Stimulated activated naive CD8-positive, alpha-beta T cell treated with anti-CD3 and anti-CD28 coated beads, Interleukin-15, Interleukin-2, amounts not matched to agents 100 U/mL and 50 U/mL, for 24 hours (primary cell): ENCODE data around the gene COL16A1.
A peak's percentile ranks its signal among the peaks of the same experiment; 100 is the strongest.

ENCODE experiments used
- ATAC-seq: fragments of 150-1000 bp; cut with Tn5 transposase; one replicate; pipeline ENCODE4 v1.10.0; 2021
- DNase-seq: peaks from one replicate; pipeline ENCODE4 v3.0.0; 2021

The COL16A1 gene

DNA sequence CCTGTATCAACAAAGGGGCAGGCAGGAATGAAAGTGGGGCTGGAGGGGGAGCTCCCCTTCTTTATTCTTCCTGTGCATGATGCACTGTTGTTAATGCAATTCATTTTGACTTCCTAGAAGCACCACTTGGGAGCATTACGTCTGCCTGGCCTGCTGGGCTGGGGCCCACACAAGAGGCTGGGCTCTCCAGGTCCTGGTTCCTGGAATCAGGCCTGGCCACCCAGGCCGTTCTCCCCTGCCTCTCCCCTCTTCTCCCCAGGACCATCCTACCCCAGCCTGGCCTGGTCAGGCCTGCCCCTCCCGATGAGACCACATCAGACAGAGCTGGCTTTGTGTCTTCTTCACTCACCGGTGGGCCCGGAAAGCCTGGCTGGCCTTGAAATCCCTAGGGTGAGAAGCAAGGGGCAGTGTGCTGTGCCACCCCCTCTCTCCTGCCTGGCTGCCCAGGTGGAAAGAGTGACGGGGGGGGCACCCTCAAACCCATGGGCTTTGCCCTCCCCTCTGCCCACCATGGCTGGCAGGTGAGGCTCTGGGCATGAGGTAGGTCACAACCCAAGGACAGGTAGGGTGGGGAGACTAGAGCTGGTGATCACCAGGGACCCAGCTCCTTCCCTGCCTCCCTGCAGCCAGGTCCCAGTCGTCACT, 38.5 kb downstream of the COL16A1 start:
- DNase-seq (no peak), ATAC-seq (no peak)

DNA sequence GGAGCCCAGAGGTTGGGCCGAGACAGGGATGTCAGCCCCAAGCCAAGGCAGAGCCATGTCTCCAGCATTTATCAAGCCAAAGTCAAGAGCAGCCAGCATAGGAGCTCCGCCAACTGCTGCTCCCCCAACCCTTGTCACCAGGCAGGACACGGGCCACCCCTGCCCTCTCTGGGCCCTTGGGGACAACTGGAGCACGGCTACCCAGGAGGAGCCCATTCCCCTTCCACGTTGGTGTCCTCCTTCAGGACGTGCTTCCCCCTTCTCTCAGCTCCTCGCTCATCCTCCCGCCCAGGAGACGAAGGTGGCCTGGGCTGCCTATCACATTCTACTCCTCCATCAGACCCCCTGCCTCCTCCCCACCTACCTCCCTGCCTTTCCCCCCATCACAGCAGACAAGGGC, 39.3 kb downstream of the COL16A1 start:
- ATAC-seq (no peak), DNase-seq (no peak)

DNA sequence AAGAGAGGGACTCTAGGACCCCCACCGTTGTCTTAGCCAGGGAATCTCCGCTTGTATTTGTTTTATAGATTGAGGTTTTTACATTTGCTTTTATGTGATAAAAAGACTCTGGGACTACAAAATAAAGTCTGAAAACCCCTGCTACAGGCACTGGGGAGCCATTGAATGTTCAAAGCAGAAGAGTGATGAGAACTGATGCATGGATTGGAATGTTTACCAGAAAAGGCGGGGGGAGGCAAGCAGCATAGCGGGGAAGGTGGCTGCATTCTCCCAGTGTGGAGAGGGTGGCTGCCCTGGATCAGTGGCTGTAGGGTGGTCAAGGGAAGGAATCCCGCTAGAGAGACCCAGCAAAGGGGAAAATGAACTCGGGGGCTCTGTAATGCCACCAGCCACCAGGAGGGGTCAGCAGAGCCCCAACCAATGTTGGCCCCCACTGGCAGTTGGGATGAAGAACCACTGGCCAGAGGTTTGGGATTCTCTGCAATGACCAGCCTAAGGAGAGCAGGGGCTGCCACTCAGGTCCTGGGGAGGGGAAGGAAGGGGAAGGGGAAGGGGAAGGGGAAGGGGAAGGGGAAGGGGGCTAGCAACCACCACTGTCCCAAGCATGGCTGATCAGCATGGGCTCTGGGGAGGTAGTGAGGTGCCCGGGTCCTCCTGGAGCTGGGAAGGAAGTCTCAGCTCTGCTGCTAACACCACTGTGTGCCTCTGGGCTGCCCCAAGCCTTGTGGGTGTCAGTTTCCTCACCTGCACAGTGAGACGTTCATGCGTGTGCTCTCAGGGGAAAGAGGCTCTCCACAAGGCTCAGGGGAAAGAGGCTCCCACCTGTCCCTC, 40.0 kb downstream of the COL16A1 start:
- ATAC-seq (no peak), DNase-seq (peak; percentile 74)

DNA sequence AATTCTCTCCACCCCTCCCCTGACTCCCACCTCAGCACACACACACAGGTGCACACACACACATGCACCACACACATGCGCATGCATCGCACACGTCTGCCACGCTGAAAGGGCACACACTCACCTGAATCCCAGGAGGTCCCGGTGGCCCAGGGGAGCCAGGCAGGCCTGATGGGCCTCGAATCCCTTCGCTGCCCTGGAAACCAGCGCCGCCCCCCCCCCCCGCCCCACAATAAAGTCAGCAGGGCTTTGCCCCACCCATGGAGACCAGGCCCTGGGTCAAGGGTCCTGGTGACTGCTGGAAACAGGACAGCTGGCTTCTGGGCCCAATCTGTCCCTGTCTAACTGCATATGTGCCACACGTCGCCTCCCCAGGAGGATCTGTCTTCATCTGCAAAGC, 41.4 kb downstream of the COL16A1 start:
- DNase-seq (no peak), ATAC-seq (no peak)

DNA sequence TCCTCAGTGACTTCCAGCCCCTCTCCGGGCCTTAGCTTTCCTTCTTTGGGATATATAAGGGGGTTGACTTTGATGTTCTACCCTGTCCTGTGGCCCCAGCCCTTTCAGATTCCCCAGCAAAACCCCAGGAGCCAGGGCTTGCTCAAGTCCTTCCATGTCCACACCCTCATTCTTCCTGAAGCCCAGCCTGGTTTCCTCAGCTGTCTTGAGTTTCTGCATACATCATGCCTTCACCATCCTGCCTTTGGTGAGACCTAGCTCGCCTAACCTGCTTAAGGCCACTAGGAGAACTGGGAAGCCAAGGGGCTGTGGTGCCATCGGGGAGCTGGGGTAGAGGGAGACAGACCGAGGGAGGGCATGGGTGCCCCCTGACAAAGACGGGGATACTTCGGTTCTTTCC, 42.0 kb downstream of the COL16A1 start:
- DNase-seq (no peak), ATAC-seq (no peak)

DNA sequence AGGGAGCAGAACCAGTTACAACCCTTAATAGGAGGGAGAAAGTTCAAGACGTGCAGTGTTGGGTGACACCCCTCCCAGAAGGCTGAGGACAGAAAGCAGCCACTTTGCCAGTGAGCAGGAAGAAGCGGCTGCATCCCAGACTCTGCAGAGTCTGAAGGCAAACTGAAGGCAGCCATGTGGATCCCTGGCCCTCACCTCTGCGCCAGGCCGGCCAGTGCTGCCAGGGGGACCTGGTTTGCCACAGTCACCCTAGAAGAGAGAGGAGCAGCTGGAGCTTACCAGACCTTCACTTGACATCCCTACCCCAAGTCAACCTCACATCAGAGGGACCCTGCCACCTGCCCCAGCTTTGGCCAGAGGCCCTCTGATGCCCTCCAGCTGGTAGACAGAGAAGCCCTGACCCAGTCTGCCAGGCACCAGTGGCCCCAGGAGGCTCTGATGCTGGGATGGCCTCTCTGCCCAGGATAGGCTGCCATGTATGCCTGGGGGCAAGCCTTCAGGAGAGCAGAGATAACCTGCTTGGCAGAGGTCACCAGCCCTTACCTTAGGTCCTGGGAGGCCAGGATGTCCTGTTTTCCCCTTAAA, 42.9 kb downstream of the COL16A1 start:
- DNase-seq (no peak), ATAC-seq (no peak)

DNA sequence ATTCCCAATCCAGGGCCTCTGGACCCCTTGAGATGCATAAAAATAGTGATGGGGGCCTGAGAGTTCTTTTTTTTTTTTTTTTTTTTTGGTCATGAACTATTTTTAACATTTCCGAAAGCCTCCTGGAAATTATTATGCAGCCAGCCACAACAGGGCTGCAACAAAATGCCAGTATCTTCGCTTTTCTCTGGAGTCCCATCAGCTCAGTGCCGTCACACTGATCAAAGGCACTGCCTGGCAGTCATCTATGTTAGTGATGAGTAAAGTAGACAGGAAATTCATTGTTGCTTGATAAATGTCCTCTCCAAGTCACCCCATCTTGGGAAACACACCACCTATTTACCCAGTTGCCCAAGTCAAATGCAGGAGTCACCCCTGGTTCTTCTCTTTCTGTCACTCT, 43.9 kb downstream of the COL16A1 start:
- DNase-seq: no peak
- no peak for ATAC-seq

DNA sequence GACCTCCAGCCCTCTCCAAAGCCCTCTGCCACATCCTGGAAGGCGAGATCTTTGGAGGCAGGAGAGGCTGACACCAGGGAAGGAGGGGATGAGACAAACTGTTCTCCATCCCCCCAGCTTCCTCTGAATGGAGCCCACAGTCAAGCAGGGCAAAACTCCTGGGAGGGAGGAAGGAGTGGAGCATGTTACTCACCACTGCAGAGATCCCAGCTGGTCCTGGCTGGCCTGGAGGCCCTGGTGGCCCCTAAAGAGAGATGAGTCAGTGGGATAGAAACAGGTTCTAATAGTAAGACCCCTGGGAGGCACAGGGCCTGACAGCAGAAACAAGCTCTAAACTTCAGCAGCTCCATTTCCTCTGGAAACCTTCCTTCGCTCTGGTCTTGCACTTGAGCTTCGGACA, 45.1 kb downstream of the COL16A1 start:
- no peak for DNase-seq
- ATAC-seq: no peak

DNA sequence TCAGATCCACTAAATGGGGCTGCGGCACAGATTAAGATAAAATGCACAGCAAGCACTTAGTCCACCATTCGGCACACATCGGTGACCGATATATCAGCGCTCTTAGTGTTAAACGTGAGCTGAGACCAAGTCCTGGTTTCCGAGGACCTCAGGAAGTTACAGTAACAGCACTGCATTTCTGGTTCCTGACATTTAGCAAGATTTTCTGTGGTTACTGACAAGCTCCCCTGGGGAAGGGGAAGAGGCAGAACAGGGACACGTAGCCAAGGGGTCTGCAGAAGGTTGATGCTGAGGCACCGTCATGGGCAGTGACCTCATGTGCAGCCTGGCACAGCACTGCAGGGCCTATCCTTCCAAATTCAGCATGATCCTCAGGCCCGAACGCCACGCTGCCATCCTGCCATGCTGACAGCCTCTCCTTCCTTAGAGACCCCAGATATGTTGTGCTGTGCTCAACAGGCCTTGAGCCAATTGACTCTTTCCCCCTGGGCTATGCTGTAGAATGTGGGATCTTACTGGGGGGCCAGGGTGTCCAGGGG, 45.8 kb downstream of the COL16A1 start:
- DNase-seq (no peak), ATAC-seq (no peak)

DNA sequence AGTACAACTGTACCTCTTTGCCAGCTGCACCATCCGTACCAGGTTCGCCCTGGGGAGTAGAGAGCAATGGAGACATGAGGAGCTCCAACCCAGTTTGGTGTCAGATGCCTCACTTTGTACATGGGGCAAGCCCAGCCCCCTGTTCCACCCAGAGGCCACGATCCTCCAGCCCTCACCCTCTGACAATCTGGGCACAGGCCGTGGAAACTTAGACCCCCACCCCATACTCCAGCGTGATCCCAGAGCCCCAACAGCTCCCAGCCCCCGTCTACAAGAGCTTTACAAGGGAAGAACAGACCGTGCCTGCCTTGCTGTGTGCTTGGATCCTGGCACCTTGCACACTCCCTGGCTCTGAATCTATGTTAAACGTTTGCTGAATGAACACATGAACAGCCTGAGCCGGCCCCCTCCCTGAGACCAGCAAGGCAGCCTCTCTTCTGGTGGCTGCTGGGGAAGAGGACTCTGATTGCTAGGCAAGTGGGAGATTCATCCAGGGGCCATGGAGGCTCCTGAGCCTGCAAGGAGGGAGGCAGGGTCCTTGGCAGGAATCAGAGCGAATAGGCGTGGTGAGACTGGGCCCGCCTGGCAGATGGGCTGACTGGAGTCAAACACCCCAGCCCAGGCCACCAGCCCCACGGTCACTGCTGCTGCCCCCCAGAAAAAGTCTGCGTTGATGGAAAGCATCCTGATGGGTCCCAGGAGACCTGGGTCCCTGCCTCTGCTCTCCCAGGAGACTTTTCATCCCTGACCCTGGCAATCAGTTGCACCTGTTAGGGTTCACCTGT, 46.6 kb downstream of the COL16A1 start:
- ATAC-seq: no peak
- DNase-seq: no peak

DNA sequence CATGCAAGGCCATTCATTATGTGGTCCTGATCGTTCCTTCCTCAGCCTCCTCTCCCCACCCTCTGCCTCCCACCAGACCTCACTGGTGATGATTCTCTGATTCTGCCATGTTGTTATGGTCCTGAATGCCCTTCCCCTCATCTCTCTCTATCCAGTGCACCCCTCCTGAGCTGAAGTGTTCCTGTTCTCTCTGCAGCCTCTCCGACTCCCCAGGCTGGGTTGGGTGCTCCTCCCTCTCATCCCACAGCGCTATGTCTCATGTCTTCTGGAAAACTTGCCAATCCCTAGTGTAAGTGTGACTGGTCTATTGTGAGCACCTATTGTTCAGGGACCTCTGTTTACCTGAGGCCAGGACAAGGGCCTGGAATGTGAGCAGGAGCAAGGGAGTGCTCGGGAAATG, 48.1 kb downstream of the COL16A1 start:
- ATAC-seq (no peak), DNase-seq (no peak)

DNA sequence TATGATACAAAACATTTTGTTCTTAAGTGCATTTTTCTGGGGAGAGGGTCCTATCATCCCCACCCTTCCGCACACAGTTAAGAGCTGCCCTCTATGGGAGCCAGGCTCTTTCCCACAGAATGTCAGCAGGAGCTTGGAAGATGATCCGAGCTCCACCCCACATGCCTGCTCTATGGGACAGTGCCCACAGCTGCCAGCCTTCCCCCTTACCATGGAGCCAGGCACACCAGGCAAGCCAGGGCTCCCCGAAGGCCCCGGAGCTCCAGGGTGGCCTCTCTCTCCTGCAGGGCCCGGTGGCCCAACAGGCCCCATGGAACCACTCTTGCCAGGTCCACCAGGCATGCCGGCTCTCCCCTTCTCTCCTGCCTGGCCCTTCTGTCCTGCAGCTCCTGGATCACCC, 48.7 kb downstream of the COL16A1 start:
- ATAC-seq (no peak), DNase-seq (no peak)

DNA sequence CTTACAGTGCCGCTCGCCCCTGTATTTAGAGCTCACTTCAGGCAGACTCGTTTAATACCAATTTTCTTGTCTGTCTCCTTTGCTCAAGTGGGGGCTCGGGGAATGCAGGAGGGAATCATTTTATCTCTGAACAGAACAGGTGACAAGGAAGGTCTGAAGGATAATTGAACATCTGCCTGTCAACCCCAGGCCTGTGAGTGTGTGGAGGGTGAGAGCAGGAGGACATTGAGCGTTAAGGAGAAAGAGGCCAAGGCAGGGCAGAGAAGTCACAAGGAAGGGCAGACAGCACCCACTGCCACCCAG, 49.4 kb downstream of the COL16A1 start:
- ATAC-seq (no peak), DNase-seq (no peak)

DNA sequence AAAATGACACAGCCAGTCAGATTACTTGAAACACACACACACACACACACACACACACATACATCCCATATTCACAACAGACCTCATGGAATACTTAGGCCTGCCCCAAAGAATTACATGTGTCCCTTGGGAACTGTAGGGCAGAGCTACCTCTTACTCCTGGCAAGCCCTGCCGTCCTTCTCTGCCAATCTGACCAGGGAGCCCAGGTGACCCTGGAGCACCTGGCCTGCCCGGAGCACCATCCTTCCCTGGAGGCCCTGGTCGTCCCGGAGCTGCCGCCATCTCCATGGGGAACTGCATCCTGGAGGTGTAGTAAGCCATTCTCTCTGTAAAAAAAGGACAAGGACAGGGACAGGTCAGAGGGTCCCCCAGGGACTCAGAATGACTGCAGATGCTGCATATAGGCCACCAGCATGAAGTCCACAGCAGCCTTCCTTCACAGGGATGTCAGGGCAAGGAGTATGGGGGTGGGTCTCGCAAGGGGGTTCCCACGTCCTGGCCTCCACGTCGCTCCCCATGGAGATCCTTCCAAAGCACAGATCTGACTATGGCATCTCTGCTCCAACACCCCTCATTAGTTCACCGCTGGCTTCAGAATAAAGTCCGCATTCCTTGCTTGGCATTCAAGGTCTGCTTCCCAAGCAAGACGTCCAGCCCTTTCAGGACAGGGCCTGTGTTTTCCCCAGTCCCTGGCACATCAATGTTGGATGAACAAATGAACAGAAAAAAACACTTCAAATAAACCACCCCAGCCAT, 49.9 kb downstream of the COL16A1 start:
- DNase-seq (no peak), ATAC-seq (no peak)

DNA sequence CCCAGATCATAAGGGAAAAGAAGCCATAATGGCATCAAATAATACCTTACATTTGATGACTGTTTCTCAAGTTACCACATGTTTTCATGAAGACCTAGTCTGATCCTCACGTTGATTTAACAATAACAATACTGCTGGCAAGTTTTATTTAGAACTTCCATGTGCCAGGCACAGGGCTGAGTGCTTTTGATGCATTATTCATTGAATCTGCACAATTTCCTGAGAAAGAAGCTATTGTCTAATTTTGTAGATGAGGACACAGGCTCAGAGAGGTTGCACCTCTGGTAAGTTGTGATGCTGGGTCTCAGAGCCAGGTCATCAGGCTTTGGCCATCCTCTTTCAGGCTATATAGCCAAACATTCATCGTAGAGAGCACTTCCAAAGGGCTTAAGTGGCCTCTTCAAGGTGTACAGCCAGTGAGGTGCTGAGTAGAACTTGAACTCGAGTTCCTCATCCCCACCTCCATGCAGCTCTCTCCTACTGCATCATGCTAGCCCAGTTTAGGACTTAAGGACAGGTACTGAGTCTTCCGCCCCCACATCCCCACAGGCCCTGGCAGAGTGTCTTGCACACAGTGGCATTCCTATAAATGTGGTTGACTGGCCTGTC, 50.8 kb downstream of the COL16A1 start:
- no peak for ATAC-seq

DNA sequence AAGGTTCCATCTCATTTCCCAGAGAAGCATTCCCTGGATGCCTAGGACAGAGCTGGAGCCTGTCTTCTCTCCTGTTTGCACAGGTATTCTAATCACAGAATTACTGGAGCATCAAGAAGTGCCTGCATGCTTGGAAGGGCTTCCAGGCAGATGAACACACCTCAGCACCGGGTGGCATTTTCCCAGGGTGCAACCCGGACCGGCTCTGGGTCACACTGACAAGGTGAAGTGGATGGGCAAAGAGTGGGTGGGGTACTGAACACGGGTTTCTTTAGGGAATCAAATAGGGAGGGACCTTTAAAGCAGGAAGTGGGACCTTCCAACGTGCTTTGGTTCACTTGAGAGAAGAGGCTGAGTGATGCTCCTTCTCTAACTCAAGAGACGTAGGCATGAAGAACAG, 52.1 kb downstream of the COL16A1 start:
- DNase-seq (no peak), ATAC-seq (no peak)

More for the DNA sequence above, 50.8 kb downstream of the COL16A1 start:
- no peak for DNase-seq

DNA sequence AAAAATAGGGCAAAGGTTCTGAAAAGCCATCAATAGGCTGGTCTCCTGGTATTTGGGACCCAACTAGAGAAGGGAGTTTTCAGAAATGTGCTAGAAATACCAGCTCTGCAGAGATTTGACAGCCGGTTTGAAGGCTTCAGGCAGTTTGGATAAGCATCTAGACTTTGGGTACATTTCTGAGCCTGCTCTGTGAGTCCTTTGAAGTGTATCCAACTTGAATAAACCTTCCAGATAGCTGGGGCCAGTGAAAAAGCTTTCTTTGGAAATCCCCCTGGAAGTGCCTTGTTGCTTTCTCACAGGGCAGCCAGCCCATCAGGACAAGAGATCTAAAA, 52.8 kb downstream of the COL16A1 start:
- no peak for DNase-seq
- no peak for ATAC-seq

DNA sequence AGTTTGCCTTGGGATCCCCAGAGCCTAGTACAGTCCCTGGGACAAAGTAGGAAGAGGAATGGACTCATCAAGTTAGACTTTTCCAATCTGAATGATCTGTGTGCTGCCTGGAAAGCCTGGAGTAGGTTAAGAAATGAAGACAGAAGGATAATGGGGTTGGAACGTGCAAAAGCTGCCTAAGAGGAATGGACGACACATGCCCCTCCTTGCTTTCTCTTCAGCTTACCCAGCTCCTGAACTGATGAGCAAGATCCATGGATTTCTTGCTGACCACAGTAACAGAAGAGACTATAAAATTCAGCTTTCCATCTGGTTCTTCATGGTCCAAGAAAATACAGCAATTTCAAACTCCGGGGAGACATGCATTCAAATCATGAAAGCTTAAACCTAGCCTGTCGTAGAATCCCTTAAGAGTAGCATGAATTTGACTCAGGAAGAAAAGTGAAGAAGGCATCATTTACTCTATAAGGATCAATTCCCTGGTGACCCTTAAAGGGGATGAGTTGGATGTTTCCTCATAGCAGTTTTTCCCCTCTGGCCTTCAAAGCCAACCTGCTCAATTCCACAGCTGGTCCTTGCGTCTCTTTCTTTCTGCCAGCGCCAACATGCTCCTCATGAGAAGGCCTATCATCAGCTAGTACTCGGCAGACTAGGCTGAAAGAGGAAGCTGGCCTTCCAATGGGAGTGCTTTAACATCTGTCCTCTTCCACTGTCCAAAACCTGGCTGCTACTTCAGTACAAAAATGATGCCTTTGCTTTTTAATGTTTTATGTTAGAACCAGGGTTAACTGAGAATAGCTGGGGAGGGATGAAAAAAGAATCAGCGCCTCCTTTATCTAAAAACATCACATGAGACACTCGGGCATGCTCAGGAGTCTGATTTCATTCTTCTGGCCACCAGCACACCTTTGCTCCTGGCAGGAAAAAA, 53.4 kb downstream of the COL16A1 start:
- ATAC-seq (no peak), DNase-seq (no peak)

DNA sequence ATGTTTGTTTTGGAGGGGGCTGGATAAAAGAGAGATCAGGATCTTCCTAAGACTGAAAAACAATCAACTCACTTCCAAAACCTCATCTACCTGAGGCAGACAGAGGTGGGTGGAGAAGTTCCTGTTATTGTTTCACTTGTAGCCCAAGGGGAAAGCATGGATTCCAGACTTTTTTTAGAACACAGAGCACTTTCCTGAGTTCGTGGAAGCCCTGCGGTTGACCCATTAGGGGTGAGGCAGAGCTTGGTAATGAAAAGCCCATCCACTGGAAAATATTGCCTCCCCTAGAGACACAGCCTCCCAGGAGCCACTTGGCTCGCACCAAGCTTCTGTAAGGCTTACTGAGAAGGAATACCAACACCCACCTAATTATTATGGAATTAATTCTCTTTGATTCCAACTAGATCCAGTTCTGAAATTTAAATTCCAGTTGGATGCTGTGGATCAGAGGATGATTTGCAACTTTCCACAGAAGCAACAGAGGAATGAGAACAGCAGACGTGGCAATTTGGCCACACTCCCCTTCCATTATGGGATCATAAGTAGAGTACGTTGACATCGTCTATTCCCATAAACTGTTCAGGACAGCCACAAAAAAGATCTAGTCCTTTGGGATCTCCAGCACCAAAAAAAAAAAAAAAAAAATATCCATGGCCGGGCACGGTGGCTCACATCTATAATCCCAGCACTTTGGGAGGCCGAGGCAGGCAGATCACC, 55.0 kb downstream of the COL16A1 start:
- ATAC-seq: no peak
- DNase-seq: no peak

DNA sequence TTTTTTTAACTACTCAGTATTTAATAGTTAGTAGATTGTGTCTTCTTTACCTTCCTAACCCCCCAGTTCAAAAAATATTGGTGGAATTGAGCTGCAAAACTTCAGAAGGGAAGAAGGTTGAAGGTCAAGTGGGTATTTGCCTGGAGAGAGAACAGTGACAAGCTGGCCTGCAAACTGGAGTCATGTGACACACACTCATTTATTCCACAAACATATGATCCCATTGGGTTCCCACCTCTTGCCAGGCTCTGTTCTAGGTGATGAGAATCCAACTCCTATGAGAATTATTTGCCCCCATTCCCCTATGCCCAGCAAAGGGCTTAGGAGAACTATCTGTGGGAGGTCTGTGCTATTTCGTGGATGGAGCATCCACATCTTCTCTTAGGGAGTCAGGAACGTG, 55.6 kb downstream of the COL16A1 start:
- ATAC-seq (no peak), DNase-seq (no peak)
